T-helper 1 cell treated with Interleukin-12 subunit alpha and Interleukin-12 subunit beta and Interleukin-4 antibody, amounts not matched to agents 30 μg/mL and 1 μg/mL, for 36 hours (primary cell): Measurements from ENCODE around the gene PRDM5.
"Not testable (repeated sequence)": the region's sequence is repeated elsewhere in the genome, so short reads cannot be mapped to it uniquely, and the experiment has no call there.

Source experiments
- H3K27ac Mint-ChIP-seq: one replicate; pipeline ENCODE4 v1.8.0; 2021; ENCODE audit warnings: mild to moderate bottlenecking, mixed read lengths
- H3K27me3 Mint-ChIP-seq: one replicate; pipeline ENCODE4 v1.8.0; 2021; ENCODE audit warnings: low read depth, mixed read lengths
- H3K36me3 Mint-ChIP-seq: one replicate; pipeline ENCODE4 v1.8.0; 2021; ENCODE audit warnings: low read depth, mixed read lengths
- H3K4me1 Mint-ChIP-seq: one replicate; pipeline ENCODE4 v1.8.0; 2021; ENCODE audit warnings: low read depth, mixed read lengths
- H3K4me3 Mint-ChIP-seq: one replicate; pipeline ENCODE4 v1.8.0; 2021; ENCODE audit warnings: mild to moderate bottlenecking, moderate library complexity, mixed read lengths
- H3K9me3 Mint-ChIP-seq: one replicate; pipeline ENCODE4 v1.8.0; 2021; ENCODE audit warnings: mixed read lengths

The PRDM5 gene

GRCh38 chr4:120753854-120754253 is 168.7 kb downstream of the PRDM5 start:
- Mint-ChIP-seq H3K27me3 (peaks cover 5% of the 10 kb centered on the region), H3K4me1 (peaks cover 2% of the 10 kb centered on the region), H3K4me3 (no peak overlapping the region), H3K27ac (no peak overlapping the region), H3K9me3 (peaks cover 6% of the 10 kb centered on the region), H3K36me3 (no peaks in the 10 kb centered on the region)

DNA sequence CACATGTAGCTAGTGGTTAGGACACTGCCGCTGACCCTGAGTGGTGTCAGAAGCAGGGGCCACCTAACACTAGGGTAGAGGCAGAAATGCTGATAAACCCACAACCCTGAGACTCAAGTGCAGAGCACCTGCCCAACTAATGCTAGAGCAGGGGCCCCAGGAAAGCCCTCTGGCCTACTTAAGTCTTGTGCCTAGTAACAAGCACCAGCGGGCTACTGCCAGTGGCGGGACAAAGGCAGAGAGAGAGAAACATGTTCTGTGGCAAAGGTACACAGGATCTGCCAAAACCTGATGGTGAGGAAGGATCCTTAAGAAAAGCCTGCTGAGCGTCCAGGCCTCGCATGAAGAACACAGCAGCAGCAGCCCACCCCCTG is 172.4 kb downstream of the PRDM5 start:
- Mint-ChIP-seq H3K4me3 (no peak overlapping the region), H3K36me3 (no peaks in the 10 kb centered on the region), H3K27ac (no peak overlapping the region), H3K9me3 (peaks cover 6% of the 10 kb centered on the region), H3K27me3 (no peaks in the 10 kb centered on the region), H3K4me1 (peaks cover 2% of the 10 kb centered on the region)

- Mint-ChIP-seq H3K27ac (no peak overlapping the region), H3K36me3 (no peaks in the 10 kb centered on the region), H3K9me3 (peaks cover 6% of the 10 kb centered on the region), H3K4me1 (peaks cover 2% of the 10 kb centered on the region), H3K27me3 (no peaks in the 10 kb centered on the region), H3K4me3 (no peak overlapping the region)
These were observed 172.9 kb downstream of the PRDM5 start for GRCh38 chr4:120749445-120750151.

GRCh38 chr4:120741636-120742035 is 180.9 kb downstream of the PRDM5 start:
- not testable (repeated sequence) for H3K27ac Mint-ChIP-seq, H3K9me3 Mint-ChIP-seq, H3K4me3 Mint-ChIP-seq, H3K36me3 Mint-ChIP-seq, H3K27me3 Mint-ChIP-seq, H3K4me1 Mint-ChIP-seq

DNA sequence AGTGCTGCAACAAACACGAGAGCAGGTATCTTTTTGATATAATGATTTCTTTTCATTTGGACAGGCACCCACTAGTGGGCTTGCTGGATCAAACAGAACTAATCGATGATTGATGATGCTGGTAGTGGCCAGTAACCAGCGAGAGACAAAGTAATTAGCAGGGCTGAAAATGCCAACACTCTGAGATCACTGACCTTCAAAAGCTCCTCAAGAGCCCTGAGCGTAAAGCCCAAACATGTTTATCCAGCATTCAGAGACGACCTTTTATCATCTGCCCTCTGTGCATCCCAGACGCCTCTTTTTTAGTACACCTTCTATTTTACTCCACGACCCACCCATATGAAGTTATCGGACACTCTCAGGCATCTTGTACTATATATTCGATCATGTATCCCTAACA is 186.2 kb downstream of the PRDM5 start:
- Mint-ChIP-seq H3K27ac (no peak overlapping the region), H3K4me3 (no peak overlapping the region), H3K4me1 (no peaks in the 10 kb centered on the region), H3K36me3 (no peaks in the 10 kb centered on the region), H3K27me3 (peaks cover 4% of the 10 kb centered on the region), H3K9me3 (no peaks in the 10 kb centered on the region)

GRCh38 chr4:120733968-120734367 is 188.6 kb downstream of the PRDM5 start:
- Mint-ChIP-seq H3K4me1 (no peaks in the 10 kb centered on the region), H3K27me3 (peaks cover 4% of the 10 kb centered on the region), H3K36me3 (no peaks in the 10 kb centered on the region), H3K9me3 (no peaks in the 10 kb centered on the region), H3K4me3 (no peak overlapping the region), H3K27ac (no peak overlapping the region)

DNA sequence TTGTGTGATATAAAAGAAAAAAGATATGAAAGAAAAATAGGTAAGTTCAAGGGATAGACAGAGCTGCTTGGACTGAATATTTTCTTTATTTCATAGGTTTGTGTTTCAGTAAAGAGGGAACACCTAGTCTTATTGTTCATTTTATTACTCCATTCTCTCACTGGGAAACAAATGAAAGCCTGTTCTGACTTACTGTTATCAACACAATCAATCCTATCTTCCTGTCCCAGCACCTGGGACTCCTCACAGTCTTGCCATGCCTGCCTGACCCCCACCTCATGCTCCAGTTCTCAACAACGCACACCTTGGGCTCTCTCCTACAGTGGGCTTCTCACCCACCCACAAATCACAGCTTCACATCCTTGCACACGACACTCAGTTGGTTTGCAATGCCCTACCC is 189.5 kb downstream of the PRDM5 start:
- Mint-ChIP-seq H3K9me3 (no peaks in the 10 kb centered on the region), H3K27ac (no peak overlapping the region), H3K27me3 (peaks cover 4% of the 10 kb centered on the region), H3K36me3 (no peaks in the 10 kb centered on the region), H3K4me1 (no peaks in the 10 kb centered on the region), H3K4me3 (no peak overlapping the region)

DNA sequence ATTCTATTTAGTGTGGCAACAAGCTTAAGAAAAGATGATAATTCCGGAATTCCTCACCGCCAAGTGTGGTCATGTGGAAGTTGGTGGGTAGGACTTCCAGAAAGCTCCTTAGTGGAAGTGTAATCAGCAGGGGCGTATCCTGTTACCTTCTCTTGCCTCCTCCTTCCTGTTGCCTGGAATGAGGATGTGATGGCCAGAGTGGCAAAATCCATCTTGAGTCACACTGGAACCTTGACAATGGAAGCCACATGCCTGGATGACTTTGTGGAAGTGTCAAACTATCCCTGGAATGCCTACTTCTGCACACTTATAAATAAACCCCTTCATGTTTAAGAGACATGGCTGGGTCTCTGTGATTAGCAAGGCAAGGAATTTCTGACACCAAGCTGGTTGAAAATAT is 191.0 kb downstream of the PRDM5 start:
- Mint-ChIP-seq H3K27me3 (peaks cover 4% of the 10 kb centered on the region), H3K27ac (no peak overlapping the region), H3K4me1 (no peaks in the 10 kb centered on the region), H3K36me3 (no peaks in the 10 kb centered on the region), H3K9me3 (no peaks in the 10 kb centered on the region), H3K4me3 (no peak overlapping the region)

DNA sequence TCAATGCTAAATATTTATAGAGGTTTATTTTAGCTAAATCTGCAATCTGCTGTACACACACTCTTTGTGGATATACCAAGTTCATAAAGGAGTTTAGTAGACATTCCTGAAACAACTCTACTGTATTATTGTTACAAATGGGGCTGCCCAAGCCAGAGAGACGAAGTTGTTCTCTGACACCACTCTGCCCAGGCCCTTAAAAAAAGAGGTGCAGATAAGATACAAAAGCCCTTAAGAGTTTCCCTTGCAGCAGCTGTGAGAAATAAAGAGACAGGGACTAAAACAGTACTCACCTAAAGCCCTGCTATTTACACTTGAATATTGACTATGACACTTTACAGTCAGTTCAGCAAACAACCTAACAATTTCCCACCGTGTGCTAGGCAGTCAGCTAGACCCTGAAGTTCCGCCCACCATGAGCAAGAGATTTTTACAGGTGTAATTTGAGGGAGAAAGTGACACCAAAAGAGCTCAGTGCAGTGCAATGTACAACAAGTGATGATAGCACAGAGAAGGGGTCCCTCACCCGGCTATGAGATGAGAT is 191.7 kb downstream of the PRDM5 start:
- H3K4me1 Mint-ChIP-seq: no peaks in the 10 kb centered on the region
- H3K27ac Mint-ChIP-seq: no peak overlapping the region
- no peaks in the 10 kb centered on the region for H3K36me3 Mint-ChIP-seq
- no peaks in the 10 kb centered on the region for H3K9me3 Mint-ChIP-seq
- H3K27me3 Mint-ChIP-seq: peaks cover 4% of the 10 kb centered on the region
- no peak overlapping the region for H3K4me3 Mint-ChIP-seq

DNA sequence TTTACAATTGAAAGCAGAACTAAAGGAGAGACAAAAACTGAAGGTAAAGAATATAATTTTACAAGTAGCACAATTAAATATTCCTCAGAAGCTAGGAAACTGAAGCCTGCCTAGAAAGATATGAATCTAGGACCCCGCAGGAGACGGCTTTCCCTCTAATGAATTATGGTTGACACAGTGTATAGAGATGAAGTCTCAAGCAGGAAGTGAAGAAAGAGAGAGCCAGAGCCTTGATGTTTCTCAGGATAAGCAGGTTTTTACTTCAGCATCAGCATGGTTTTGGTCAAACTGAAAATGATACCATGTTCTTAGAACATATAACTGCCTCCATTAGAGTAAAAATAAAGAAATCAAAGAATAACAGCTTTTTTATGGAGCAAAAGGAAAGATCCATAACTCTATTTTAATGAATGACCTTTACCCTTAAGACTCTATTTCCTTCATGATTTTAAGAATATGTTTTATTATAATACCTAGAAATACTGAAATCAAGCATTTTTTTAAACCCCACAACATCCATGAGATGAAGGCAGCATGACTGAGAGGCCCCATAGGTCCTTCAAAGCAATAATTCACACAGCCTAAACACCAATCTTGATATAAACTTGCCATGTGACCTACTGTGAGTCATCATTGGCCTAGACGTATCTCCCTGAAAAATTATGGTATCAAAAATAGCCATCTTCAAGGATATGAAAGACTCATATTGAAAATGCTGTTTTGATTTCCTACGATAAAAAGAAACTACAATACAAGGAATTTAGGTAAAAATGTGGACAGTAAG is 193.4 kb downstream of the PRDM5 start:
- no peaks in the 10 kb centered on the region for H3K36me3 Mint-ChIP-seq
- no peak overlapping the region for H3K27ac Mint-ChIP-seq
- H3K9me3 Mint-ChIP-seq: no peaks in the 10 kb centered on the region
- no peaks in the 10 kb centered on the region for H3K4me1 Mint-ChIP-seq
- H3K27me3 Mint-ChIP-seq: peaks cover 7% of the 10 kb centered on the region
- H3K4me3 Mint-ChIP-seq: no peak overlapping the region

DNA sequence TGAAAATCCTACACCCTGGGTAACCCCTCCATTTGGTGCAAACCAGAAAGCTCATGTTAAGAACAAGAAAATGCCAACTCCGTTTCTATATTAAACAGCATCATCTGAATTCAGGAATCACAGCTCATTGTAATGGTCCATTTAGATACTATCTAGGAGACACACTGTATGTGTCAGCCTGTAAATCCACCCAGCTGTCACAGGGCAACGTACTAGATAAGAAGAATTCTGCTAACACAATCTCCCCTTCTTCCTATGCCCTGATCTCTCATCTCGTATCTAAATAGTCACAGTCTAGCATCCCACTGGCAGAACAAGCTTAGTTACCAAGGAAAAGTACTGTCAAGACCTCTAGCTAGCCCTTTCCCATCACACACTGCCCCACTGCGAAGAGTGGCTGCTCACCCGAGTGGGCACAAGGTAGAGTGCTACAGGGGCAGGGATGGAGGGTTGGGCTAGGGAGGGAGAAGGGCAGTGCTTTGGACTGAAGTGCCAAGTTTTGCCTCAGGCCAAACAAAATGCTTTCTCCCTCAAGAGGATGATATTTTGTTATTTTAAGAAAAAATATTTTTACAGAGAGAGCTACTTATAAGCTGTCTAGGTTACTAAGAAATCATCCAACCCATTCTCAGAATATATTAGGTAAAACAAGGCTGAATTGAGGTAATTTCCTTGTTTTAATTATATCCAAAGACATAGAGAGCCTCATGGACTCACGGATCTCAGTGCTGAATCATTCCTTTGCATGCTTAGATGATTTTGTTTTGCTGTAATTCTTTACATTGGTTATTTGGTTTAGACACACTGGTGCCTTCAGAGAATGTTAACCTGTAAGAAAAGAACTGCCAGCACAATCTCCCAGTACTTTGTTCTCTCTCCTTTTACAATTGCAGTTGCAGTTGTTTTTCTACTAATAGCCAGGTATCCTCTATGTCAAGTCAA is 196.6 kb downstream of the PRDM5 start:
- Mint-ChIP-seq H3K36me3 (no peaks in the 10 kb centered on the region), H3K27ac (no peak overlapping the region), H3K4me3 (no peak overlapping the region), H3K27me3 (peaks cover 4% of the 10 kb centered on the region), H3K9me3 (no peaks in the 10 kb centered on the region), H3K4me1 (no peaks in the 10 kb centered on the region)

- Mint-ChIP-seq H3K9me3 (no peaks in the 10 kb centered on the region), H3K27me3 (peaks cover 4% of the 10 kb centered on the region), H3K4me3 (no peak overlapping the region), H3K36me3 (no peaks in the 10 kb centered on the region), H3K27ac (no peak overlapping the region), H3K4me1 (no peaks in the 10 kb centered on the region)
These were observed 197.9 kb downstream of the PRDM5 start for GRCh38 chr4:120724656-120725055.

DNA sequence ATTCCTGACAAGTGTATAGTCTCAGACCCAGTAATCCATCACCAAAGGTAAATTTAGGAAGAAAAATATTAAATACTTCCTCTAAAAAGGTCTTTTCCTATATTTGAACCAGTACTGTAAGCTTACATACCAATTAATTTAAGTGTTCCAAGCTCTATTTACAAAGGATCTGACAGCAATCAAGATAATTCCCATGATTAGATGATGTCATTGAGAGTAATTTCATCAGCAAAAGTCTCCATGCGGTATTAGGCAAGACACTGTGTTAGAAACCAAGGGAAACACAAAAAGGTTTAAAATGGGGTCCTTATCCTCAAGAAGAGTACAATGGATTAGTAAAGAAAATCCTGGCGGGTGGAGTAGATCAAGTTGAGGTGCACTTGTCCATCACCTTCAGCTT is 198.5 kb downstream of the PRDM5 start:
- no peaks in the 10 kb centered on the region for H3K4me1 Mint-ChIP-seq
- no peaks in the 10 kb centered on the region for H3K36me3 Mint-ChIP-seq
- H3K9me3 Mint-ChIP-seq: no peaks in the 10 kb centered on the region
- H3K27me3 Mint-ChIP-seq: peaks cover 4% of the 10 kb centered on the region
- H3K4me3 Mint-ChIP-seq: no peak overlapping the region
- H3K27ac Mint-ChIP-seq: no peak overlapping the region

GRCh38 chr4:120723105-120723504 is 199.4 kb downstream of the PRDM5 start:
- Mint-ChIP-seq H3K36me3 (no peaks in the 10 kb centered on the region), H3K27ac (no peak overlapping the region), H3K27me3 (peaks cover 9% of the 10 kb centered on the region), H3K4me3 (no peak overlapping the region), H3K9me3 (no peaks in the 10 kb centered on the region), H3K4me1 (no peaks in the 10 kb centered on the region)
